Measurements from ENCODE around the gene ABTB2.

DNA sequence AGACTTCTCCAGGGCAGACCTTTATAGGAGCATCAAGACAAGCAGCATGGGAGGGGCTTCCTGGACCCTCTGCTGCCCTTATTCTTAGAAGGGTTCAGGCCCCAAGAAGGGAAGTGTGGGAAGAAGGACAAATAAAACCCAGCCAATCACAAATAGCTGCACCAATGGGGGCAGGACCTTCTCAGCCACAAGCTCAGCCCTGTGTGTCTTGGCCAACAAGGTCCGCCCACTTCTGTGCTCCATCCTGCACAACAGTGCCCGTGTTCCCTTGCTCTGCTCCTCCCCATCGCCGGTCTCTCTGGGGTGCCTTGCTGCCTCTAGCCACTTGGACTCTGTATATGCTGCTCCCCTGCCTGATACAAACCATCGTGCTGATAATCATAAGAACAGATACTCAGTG lies 166.2 kb downstream of the ABTB2 start:
- no peak for TF ChIP-seq POLR2AphosphoS5 (IDR thresholded peaks at IDR 0.05)
- TF ChIP-seq, protein P1, sequence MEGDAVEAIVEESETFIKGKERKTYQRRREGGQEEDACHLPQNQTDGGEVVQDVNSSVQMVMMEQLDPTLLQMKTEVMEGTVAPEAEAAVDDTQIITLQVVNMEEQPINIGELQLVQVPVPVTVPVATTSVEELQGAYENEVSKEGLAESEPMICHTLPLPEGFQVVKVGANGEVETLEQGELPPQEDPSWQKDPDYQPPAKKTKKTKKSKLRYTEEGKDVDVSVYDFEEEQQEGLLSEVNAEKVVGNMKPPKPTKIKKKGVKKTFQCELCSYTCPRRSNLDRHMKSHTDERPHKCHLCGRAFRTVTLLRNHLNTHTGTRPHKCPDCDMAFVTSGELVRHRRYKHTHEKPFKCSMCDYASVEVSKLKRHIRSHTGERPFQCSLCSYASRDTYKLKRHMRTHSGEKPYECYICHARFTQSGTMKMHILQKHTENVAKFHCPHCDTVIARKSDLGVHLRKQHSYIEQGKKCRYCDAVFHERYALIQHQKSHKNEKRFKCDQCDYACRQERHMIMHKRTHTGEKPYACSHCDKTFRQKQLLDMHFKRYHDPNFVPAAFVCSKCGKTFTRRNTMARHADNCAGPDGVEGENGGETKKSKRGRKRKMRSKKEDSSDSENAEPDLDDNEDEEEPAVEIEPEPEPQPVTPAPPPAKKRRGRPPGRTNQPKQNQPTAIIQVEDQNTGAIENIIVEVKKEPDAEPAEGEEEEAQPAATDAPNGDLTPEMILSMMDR (IDR thresholded peaks at IDR 0.05), result no peak
